NCI-H526 (cell line): ENCODE measurements around the gene DNAJA3.

Source experiments
- DNase-seq, 2 experiments: peaks; one replicate each; lab custom pipeline; 2025; lab: John Stamatoyannopoulos, UW

DNAJA3 gene

GRCh38 chr16:4425378-4426020 lies at the start of gene DNAJA3:
Gene DNAJA3, plus strand, starts transcription at chr16:4425868. Its CDS starts 14 bp downstream, at chr16:4425882.
- DNase-seq = peak; percentile 81 to 92

- DNase-seq = no peak
Measured at GRCh38 chr16:4376126-4376892, 49.4 kb upstream of the DNAJA3 start.

GRCh38 chr16:4376893-4377572 lies 48.6 kb upstream of the DNAJA3 start:
- no peak for DNase-seq

- DNase-seq = no peak
Measured at GRCh38 chr16:4377573-4378154, 48.0 kb upstream of the DNAJA3 start.

GRCh38 chr16:4378161-4378666 lies 47.5 kb upstream of the DNAJA3 start:
- DNase-seq = no peak

GRCh38 chr16:4378999-4379690 lies 46.5 kb upstream of the DNAJA3 start:
- peak in 1 of 2 experiments; percentile 59 for DNase-seq

GRCh38 chr16:4380119-4381063 lies 45.3 kb upstream of the DNAJA3 start:
- DNase-seq = no peak

- no peak for DNase-seq
Measured at GRCh38 chr16:4381072-4381934, 44.4 kb upstream of the DNAJA3 start.

GRCh38 chr16:4381935-4382794 lies 43.5 kb upstream of the DNAJA3 start:
- no peak for DNase-seq

GRCh38 chr16:4382795-4383357 lies 42.8 kb upstream of the DNAJA3 start:
- no peak for DNase-seq

- no peak for DNase-seq
Measured at GRCh38 chr16:4383591-4384444, 41.9 kb upstream of the DNAJA3 start.

GRCh38 chr16:4384509-4384942 lies 41.1 kb upstream of the DNAJA3 start:
- peak in 1 of 2 experiments; percentile 22 for DNase-seq

GRCh38 chr16:4385066-4385788 lies 40.4 kb upstream of the DNAJA3 start:
- no peak for DNase-seq

- DNase-seq = no peak
Measured at GRCh38 chr16:4385789-4386450, 39.7 kb upstream of the DNAJA3 start.

GRCh38 chr16:4386451-4386805 lies 39.2 kb upstream of the DNAJA3 start:
- DNase-seq = no peak

- no peak for DNase-seq
Measured at GRCh38 chr16:4386951-4387565, 38.6 kb upstream of the DNAJA3 start.
